ENCODE data around the gene TFEB. TPM values are rescaled to one million over a fixed set of nuclear protein-coding genes. Genes with fewer than 3 reads are reported as not detected.
A peak's percentile ranks its signal among the peaks of the same experiment; 100 is the strongest.

The TFEB gene
- total and polyA plus RNA-seq, 4 donors = 13.3 to 38.4 (median 27.8) TPM

DNA sequence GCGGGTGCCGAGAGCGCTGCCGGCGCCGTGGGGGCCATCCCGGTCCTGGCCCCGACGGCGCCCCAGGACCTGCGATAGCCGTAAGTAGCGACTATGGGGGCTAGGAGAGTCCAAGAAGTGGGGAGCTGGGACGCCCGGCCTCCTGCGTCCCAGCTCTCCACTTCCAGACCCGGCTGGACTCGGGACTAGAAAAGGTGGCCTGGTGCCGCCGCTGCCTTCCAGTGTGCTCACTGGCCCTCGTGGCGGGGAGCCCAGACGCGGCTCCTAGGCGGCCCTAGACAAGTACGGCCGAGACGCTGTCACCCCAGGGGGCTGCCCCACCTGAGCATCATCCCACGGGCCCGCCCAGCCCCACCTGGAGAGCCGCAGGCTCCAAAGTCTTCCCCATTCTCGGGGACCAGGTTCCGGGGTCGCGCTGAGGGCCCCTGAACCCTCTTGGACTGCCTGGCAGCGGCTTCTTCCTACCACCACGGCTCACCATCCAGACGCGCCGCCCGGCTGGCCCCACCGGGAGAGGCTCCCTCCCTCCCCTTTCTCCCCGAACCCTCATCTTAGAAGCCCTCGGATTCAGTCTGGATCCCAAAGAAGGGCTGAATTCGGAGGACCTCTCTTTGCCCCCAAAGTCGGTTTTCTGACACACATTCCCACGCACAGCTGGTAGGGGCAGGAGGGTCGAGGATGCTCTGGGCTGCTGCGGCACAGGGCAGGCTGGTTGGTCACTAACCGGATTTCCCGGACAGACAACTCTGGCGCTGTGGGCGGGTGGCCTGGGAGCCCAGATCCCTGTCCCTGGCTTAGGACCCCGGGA lies 98.0 kb downstream of the TFEB start:
- DNase-seq (peak in 2 of 3 donors; percentile 38 to 42), ATAC-seq (ENCODE audit: insufficient read depth, low FRiP score) (peak; percentile 5)
- TF ChIP-seq, protein P1, sequence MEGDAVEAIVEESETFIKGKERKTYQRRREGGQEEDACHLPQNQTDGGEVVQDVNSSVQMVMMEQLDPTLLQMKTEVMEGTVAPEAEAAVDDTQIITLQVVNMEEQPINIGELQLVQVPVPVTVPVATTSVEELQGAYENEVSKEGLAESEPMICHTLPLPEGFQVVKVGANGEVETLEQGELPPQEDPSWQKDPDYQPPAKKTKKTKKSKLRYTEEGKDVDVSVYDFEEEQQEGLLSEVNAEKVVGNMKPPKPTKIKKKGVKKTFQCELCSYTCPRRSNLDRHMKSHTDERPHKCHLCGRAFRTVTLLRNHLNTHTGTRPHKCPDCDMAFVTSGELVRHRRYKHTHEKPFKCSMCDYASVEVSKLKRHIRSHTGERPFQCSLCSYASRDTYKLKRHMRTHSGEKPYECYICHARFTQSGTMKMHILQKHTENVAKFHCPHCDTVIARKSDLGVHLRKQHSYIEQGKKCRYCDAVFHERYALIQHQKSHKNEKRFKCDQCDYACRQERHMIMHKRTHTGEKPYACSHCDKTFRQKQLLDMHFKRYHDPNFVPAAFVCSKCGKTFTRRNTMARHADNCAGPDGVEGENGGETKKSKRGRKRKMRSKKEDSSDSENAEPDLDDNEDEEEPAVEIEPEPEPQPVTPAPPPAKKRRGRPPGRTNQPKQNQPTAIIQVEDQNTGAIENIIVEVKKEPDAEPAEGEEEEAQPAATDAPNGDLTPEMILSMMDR (IDR thresholded peaks at IDR 0.05; ENCODE audit: control extremely low read depth, extremely low read depth) = no peak
- no peak overlapping the region for H3K4me3 ChIP-seq
- peak overlapping the region; percentile 8 to 40 for H3K9ac ChIP-seq (ENCODE audit: insufficient read depth in 1 of 2, low read length in 2 of 2)
- peak overlapping the region in 1 of 2 donors; percentile 24 for H3K27ac ChIP-seq (ENCODE audit: low read depth in 1 of 2, low read length in 1 of 2)
- WGBS, 2 donors = 11 to 15% methylated on average over 44 to 54 of the region's 54 CpGs
- H3K36me3 ChIP-seq (ENCODE audit: control insufficient read depth in 4 of 4, insufficient read depth in 4 of 4, low read length in 4 of 4) = peaks cover 0 to 7% (median 0%) of the 10 kb centered on the region in 4 donors
- peaks cover 0 to 76% (median 39%) of the 10 kb centered on the region in 5 donors for H3K4me1 ChIP-seq (ENCODE audit: control insufficient read depth in 5 of 5, insufficient read depth in 5 of 5, low read length in 5 of 5)
- no peaks in the 10 kb centered on the region for H3K9me3 ChIP-seq (ENCODE audit: control insufficient read depth in 4 of 4, insufficient read depth in 3 of 4, low read length in 3 of 4)
- H3K27me3 ChIP-seq (ENCODE audit: control insufficient read depth in 3 of 3, insufficient read depth in 3 of 3, low read length in 2 of 3) = no peaks in the 10 kb centered on the region

GRCh38 chr6:41636833-41637193 lies 98.6 kb downstream of the TFEB start:
- TF ChIP-seq, protein P1 (IDR thresholded peaks at IDR 0.05; ENCODE audit: control extremely low read depth, extremely low read depth) = no peak
- no peak overlapping the region for H3K9ac ChIP-seq (ENCODE audit: insufficient read depth in 1 of 2, low read length in 2 of 2)
- peak; percentile 48 for ATAC-seq (ENCODE audit: insufficient read depth, low FRiP score)
- H3K27me3 ChIP-seq (ENCODE audit: control insufficient read depth in 3 of 3, insufficient read depth in 3 of 3, low read length in 2 of 3) = no peaks in the 10 kb centered on the region
- WGBS, 2 donors = 35 to 67% methylated on average over 21 to 31 of the region's 31 CpGs
- DNase-seq = peak in 2 of 3 donors; percentile 72 to 77
- H3K4me1 ChIP-seq (ENCODE audit: control insufficient read depth in 5 of 5, insufficient read depth in 5 of 5, low read length in 5 of 5) = peaks cover 0 to 76% (median 36%) of the 10 kb centered on the region in 5 donors
- no peak overlapping the region for H3K4me3 ChIP-seq
- no peaks in the 10 kb centered on the region for H3K9me3 ChIP-seq (ENCODE audit: control insufficient read depth in 4 of 4, insufficient read depth in 3 of 4, low read length in 3 of 4)
- H3K27ac ChIP-seq (ENCODE audit: low read depth in 1 of 2, low read length in 1 of 2) = no peak overlapping the region
- peaks cover 0 to 6% (median 0%) of the 10 kb centered on the region in 4 donors for H3K36me3 ChIP-seq (ENCODE audit: control insufficient read depth in 4 of 4, insufficient read depth in 4 of 4, low read length in 4 of 4)

DNA sequence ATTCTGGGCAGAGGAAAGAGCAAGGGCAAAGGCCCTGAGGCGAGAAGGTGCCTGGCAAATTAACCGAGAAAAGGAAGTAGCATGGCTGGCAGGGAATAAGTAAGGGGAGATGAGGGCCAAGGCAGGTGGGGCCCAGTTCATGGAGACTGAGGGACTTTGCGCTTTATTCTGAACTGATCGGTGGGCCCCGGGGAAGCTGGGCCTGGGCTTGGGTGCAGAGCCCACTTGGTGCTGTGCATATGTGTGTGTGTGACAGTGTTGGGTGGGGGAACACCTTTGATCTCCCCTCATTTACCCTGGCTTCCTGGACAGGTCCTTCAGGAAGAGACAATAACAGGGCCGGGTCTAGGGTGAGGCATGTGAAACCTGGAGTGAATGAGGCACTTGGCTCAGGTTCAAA lies 100.0 kb downstream of the TFEB start:
- no peak for ATAC-seq (ENCODE audit: insufficient read depth, low FRiP score)
- no peak overlapping the region for H3K9ac ChIP-seq (ENCODE audit: insufficient read depth in 1 of 2, low read length in 2 of 2)
- no peak for DNase-seq
- WGBS, 2 donors = 71 to 81% methylated on average over 6 of the region's 6 CpGs
- no peaks in the 10 kb centered on the region for H3K27me3 ChIP-seq (ENCODE audit: control insufficient read depth in 3 of 3, insufficient read depth in 3 of 3, low read length in 2 of 3)
- TF ChIP-seq, protein P1 (IDR thresholded peaks at IDR 0.05; ENCODE audit: control extremely low read depth, extremely low read depth) = no peak
- no peak overlapping the region for H3K27ac ChIP-seq (ENCODE audit: low read depth in 1 of 2, low read length in 1 of 2)
- peaks cover 0 to 76% (median 24%) of the 10 kb centered on the region in 5 donors for H3K4me1 ChIP-seq (ENCODE audit: control insufficient read depth in 5 of 5, insufficient read depth in 5 of 5, low read length in 5 of 5)
- H3K36me3 ChIP-seq (ENCODE audit: control insufficient read depth in 4 of 4, insufficient read depth in 4 of 4, low read length in 4 of 4) = peaks cover 0 to 6% (median 0%) of the 10 kb centered on the region in 4 donors
- H3K9me3 ChIP-seq (ENCODE audit: control insufficient read depth in 4 of 4, insufficient read depth in 3 of 4, low read length in 3 of 4) = no peaks in the 10 kb centered on the region
- no peak overlapping the region for H3K4me3 ChIP-seq

All from lung (tissue), 12 donors.